OCI-LY7 (cell line): ENCODE data around the gene SP110.

Source experiments
- CTCF ChIP-seq: fragments of 200-600 bp; sonication (generic); conservative IDR thresholded peaks from 2 replicates; pipeline ENCODE4 v1.5.1; 2014; ENCODE audit warnings: mild to moderate bottlenecking, antibody characterized with exemption, low read length, moderate library complexity, mixed read lengths
- EZH2phosphoT487 ChIP-seq: fragments of 200-600 bp; sonication (generic); IDR thresholded peaks from 2 replicates; pipeline ENCODE4 v1.6.1; 2018; ENCODE audit warnings: low read depth, borderline replicate concordance, mild to moderate bottlenecking, mixed run types, antibody characterized with exemption, low read length, moderate library complexity, mixed read lengths

GRCh38 chr2:230156782-230157699 is 62.7 kb downstream of the SP110 start:
- TF ChIP-seq CTCF, result no peak
- no peak for TF ChIP-seq EZH2phosphoT487
